IMR-90 (cell line): Measurements from ENCODE around the gene HSD11B1L. TPM values are rescaled to one million over a fixed set of nuclear protein-coding genes. Genes with fewer than 3 reads are reported as not detected.

ENCODE experiments used
- ATAC-seq: fragments of 200-7000 bp; cut with Tn5 transposase; 2 replicates; pipeline ENCODE4 v1.9.1; 2020; ENCODE audit warnings: low read depth, mild to moderate bottlenecking, moderate library complexity
- BruUV-seq: library from RNA; stranded (reverse); fragments of 400-500 nt; replicated peaks from 2 replicates; lab custom pipeline; 2021; lab: Mats Ljungman, UMichigan
- CTCF ChIA-PET: fragments of 300-600 bp; formaldehyde crosslinking; extraction: SDS; loops from one replicate; lab custom pipeline; 2021; ENCODE audit warnings: antibody characterized with exemption; lab: Yijun Ruan, JAX
- POLR2A ChIA-PET: fragments of 300-600 bp; sonication (Branson Sonifier 250); formaldehyde crosslinking; loops from one replicate; lab custom pipeline; 2022; ENCODE audit warnings: antibody characterized with exemption; ENCODE audit not compliant: unreplicated experiment; lab: Charles Lee
- DNase-seq: peaks from one replicate; pipeline ENCODE4 v3.0.0; 2013
- H2AFZ ChIP-seq: replicated peaks from 2 replicates; pipeline ENCODE3; 2013; ENCODE audit warnings: low read length, mild to moderate bottlenecking; ENCODE audit not compliant: poor library complexity
- H2AK5ac ChIP-seq: 2 replicates; pipeline ENCODE4 v1.6.1; 2013; ENCODE audit warnings: low read depth, low read length, inconsistent platforms
- H2AK9ac ChIP-seq: replicated peaks from 2 replicates; pipeline ENCODE3; 2013; ENCODE audit warnings: mild to moderate bottlenecking, low read depth, low read length, moderate library complexity; ENCODE audit not compliant: poor library complexity
- H2BK120ac ChIP-seq: 2 replicates; pipeline ENCODE4 v1.6.1; 2013; ENCODE audit warnings: low read depth, low read length, inconsistent platforms
- H2BK15ac ChIP-seq: 3 replicates; pipeline ENCODE4 v1.6.1; 2013; ENCODE audit warnings: low read depth, low read length, inconsistent platforms
- H2BK20ac ChIP-seq: 2 replicates; pipeline ENCODE4 v1.6.1; 2013; ENCODE audit warnings: low read depth, mild to moderate bottlenecking, inconsistent platforms, low read length, moderate library complexity
- H2BK5ac ChIP-seq: 2 replicates; pipeline ENCODE4 v1.6.1; 2013; ENCODE audit warnings: mild to moderate bottlenecking, low read depth, low read length, inconsistent platforms; ENCODE audit not compliant: poor library complexity, severe bottlenecking
- H3K14ac ChIP-seq: replicated peaks from 2 replicates; pipeline ENCODE4 v1.6.1; 2013; ENCODE audit warnings: low read depth, low read length, inconsistent platforms
- H3K18ac ChIP-seq: 2 replicates; pipeline ENCODE4 v1.6.1; 2013; ENCODE audit warnings: low read depth, low read length, control low read depth
- H3K23ac ChIP-seq: 2 replicates; pipeline ENCODE4 v1.6.1; 2013; ENCODE audit warnings: low read depth, low read length, inconsistent platforms
- H3K27ac ChIP-seq: 2 replicates; pipeline ENCODE4 v1.5.1; 2013; ENCODE audit warnings: mild to moderate bottlenecking, control low read depth, low read length; ENCODE audit not compliant: insufficient read depth
- H3K27me3 ChIP-seq: 2 replicates; pipeline ENCODE4 v1.6.1; 2013; ENCODE audit warnings: low read length; ENCODE audit not compliant: control insufficient read depth, insufficient read depth
- H3K36me3 ChIP-seq: 2 replicates; pipeline ENCODE4 v1.6.1; 2013; ENCODE audit warnings: low read length, mixed read lengths; ENCODE audit not compliant: control insufficient read depth, insufficient read depth
- H3K4ac ChIP-seq: 2 replicates; pipeline ENCODE4 v1.6.1; 2013; ENCODE audit warnings: low read depth, low read length, inconsistent platforms
- H3K4me1 ChIP-seq: 2 replicates; pipeline ENCODE4 v1.6.1; 2013; ENCODE audit warnings: low read length, mixed read lengths; ENCODE audit not compliant: control insufficient read depth, insufficient read depth
- H3K4me2 ChIP-seq: 2 replicates; pipeline ENCODE4 v1.6.1; 2013; ENCODE audit warnings: low read depth, mild to moderate bottlenecking, control low read depth, low read length, moderate library complexity
- H3K4me3 ChIP-seq: 2 replicates; pipeline ENCODE4 v1.5.1; 2013; ENCODE audit warnings: low read depth, mild to moderate bottlenecking, control low read depth, low read length, moderate library complexity; ENCODE audit not compliant: insufficient read depth
- H3K56ac ChIP-seq: 2 replicates; pipeline ENCODE4 v1.6.1; 2013; ENCODE audit warnings: low read length, inconsistent platforms; ENCODE audit not compliant: insufficient read depth; ENCODE audit errors: extremely low read depth
- H3K79me1 ChIP-seq, 2 experiments: 2 replicates each; pipeline ENCODE4 v1.6.1; 2013; ENCODE audit warnings: low read length in 2 of 2, inconsistent platforms in 1 of 2, low read depth in 1 of 2
- H3K9ac ChIP-seq: 2 replicates; pipeline ENCODE4 v1.6.1; 2013; ENCODE audit warnings: low read depth, low read length, control low read depth
- H3K9me1 ChIP-seq: 2 replicates; pipeline ENCODE4 v1.6.1; 2013; ENCODE audit warnings: low read length, inconsistent platforms; ENCODE audit not compliant: insufficient read depth
- H3K9me3 ChIP-seq: 2 replicates; pipeline ENCODE4 v1.6.1; 2013; ENCODE audit warnings: low read length; ENCODE audit not compliant: control insufficient read depth, insufficient read depth
- H4K20me1 ChIP-seq: 2 replicates; pipeline ENCODE4 v1.6.1; 2013; ENCODE audit warnings: low read length, inconsistent platforms; ENCODE audit not compliant: insufficient read depth
- H4K5ac ChIP-seq: 2 replicates; pipeline ENCODE4 v1.6.1; 2013; ENCODE audit warnings: mild to moderate bottlenecking, low read depth, low read length, control low read depth
- H4K8ac ChIP-seq, 2 experiments: 2 replicates each; pipeline ENCODE4 v1.6.1; 2013; ENCODE audit warnings: low read depth in 2 of 2, low read length in 2 of 2, control low read depth in 1 of 2, inconsistent platforms in 1 of 2
- H4K91ac ChIP-seq: 2 replicates; pipeline ENCODE4 v1.6.1; 2013; ENCODE audit warnings: low read depth, low read length, inconsistent platforms; ENCODE audit not compliant: insufficient read depth
- BHLHE40 ChIP-seq: fragments of 150-350 bp; IDR thresholded peaks from 2 replicates; pipeline ENCODE4 v1.6.1; 2016; ENCODE audit warnings: mild to moderate bottlenecking, low read depth, low read length
- CEBPB ChIP-seq: IDR thresholded peaks from 2 replicates; pipeline ENCODE4 v1.6.1; 2012; ENCODE audit warnings: low read depth, low read length, improper control_type of control experiment
- CHD1 ChIP-seq: IDR thresholded peaks from 2 replicates; pipeline ENCODE4 v1.6.1; 2012; ENCODE audit warnings: low read depth, low read length, improper control_type of control experiment
- CTCF ChIP-seq: conservative IDR thresholded peaks from 2 replicates; pipeline ENCODE4 v1.5.1; 2012; ENCODE audit warnings: mild to moderate bottlenecking, low read depth, low read length, improper control_type of control experiment
- FOS ChIP-seq: fragments of 150-350 bp; IDR thresholded peaks from 2 replicates; pipeline ENCODE4 v1.6.1; 2016; ENCODE audit warnings: low read depth, low read length
- MAFK ChIP-seq: IDR thresholded peaks from 2 replicates; pipeline ENCODE4 v1.6.1; 2012; ENCODE audit warnings: low read depth, low read length, improper control_type of control experiment
- MAZ ChIP-seq: IDR thresholded peaks from 2 replicates; pipeline ENCODE4 v1.6.1; 2012; ENCODE audit warnings: low read depth, mild to moderate bottlenecking, low read length, improper control_type of control experiment, moderate library complexity, borderline replicate concordance
- MXI1 ChIP-seq: IDR thresholded peaks from 2 replicates; pipeline ENCODE4 v1.6.1; 2012; ENCODE audit warnings: low read depth, mild to moderate bottlenecking, low read length, moderate library complexity, borderline replicate concordance
- NFE2L2 ChIP-seq: fragments of 150-350 bp; IDR thresholded peaks from 2 replicates; pipeline ENCODE4 v1.6.1; 2016; ENCODE audit warnings: low read depth, mild to moderate bottlenecking, low read length
- POLR2A ChIP-seq: IDR thresholded peaks from 2 replicates; pipeline ENCODE4 v1.6.1; 2012; ENCODE audit warnings: mild to moderate bottlenecking, low read depth, low read length
- RAD21 ChIP-seq: IDR thresholded peaks from 2 replicates; pipeline ENCODE4 v1.6.1; 2012; ENCODE audit warnings: low read length, improper control_type of control experiment
- RCOR1 ChIP-seq: IDR thresholded peaks from 2 replicates; pipeline ENCODE4 v1.6.1; 2012; ENCODE audit warnings: mild to moderate bottlenecking, low read length, improper control_type of control experiment; ENCODE audit not compliant: insufficient replicate concordance
- RFX5 ChIP-seq: IDR thresholded peaks from 2 replicates; pipeline ENCODE4 v1.8.0; 2012; ENCODE audit warnings: low read depth, mild to moderate bottlenecking, low read length, moderate library complexity
- SMC3 ChIP-seq: fragments of 150-350 bp; IDR thresholded peaks from 2 replicates; pipeline ENCODE4 v1.6.1; 2016; ENCODE audit warnings: low read depth, mild to moderate bottlenecking, antibody characterized with exemption, low read length, moderate library complexity
- WGBS, 2 experiments: methylation state at CpG; one replicate each; pipeline versions ENCODE4 v1.1.5 to v1.1.7; 2013; ENCODE audit warnings: missing lambda C conversion rate in 2 of 2; ENCODE audit not compliant: insufficient read length in 1 of 2; ENCODE audit errors: extremely low coverage in 2 of 2; 5-methylcytosine and 5-hydroxymethylcytosine counted together
- dilution Hi-C: fragments of 300-500 bp; cut with HindIII; formaldehyde crosslinking; loops from one replicate; pipeline ENCODE4 v1.14.3; 2018; ENCODE audit warnings: low sequenced_read_pairs; ENCODE audit not compliant: unreplicated experiment
- in situ Hi-C: fragments of 300-500 bp; cut with MboI; formaldehyde crosslinking; loops from 3 replicates; pipeline ENCODE4 v1.14.3; 2019; ENCODE audit warnings: low sequenced_read_pairs, inconsistent platforms, mixed read lengths
- intact Hi-C: fragments of 100-400 bp; cut with micrococcal nuclease; formaldehyde crosslinking; loops from 2 replicates; pipeline ENCODE4 v1.10.0; 2022
- polyA plus RNA-seq, 3 experiments: library from polyadenylated mRNA; depleted of rRNA; stranded (reverse); fragments of >200 nt; gene quantifications; 2 replicates each; pipeline ENCODE4 v1.2.3, GENCODE V29; 2012; ENCODE audit warnings: low replicate concordance in 1 of 3
- total RNA-seq: library from RNA; depleted of rRNA; stranded (reverse); fragments of >200 nt; gene quantifications from 2 replicates; pipeline ENCODE4 v1.2.3, GENCODE V29; 2012
- TF ChIP-seq, protein P1 (sequence below): fragments of 150-350 bp; IDR thresholded peaks from 2 replicates; pipeline ENCODE4 v1.6.1; 2017; ENCODE audit warnings: mild to moderate bottlenecking, antibody characterized with exemption, low read length, low read depth
- TF ChIP-seq, protein P2 (sequence below): fragments of 150-350 bp; IDR thresholded peaks from 2 replicates; pipeline ENCODE4 v1.6.1; 2016; ENCODE audit warnings: low read depth, mild to moderate bottlenecking, low read length, moderate library complexity, borderline replicate concordance

Gene HSD11B1L
- total and polyA plus RNA-seq, 2 of the 4 experiments (the other 2 are of a cell fraction): 2.2 to 7.2 TPM

DNA sequence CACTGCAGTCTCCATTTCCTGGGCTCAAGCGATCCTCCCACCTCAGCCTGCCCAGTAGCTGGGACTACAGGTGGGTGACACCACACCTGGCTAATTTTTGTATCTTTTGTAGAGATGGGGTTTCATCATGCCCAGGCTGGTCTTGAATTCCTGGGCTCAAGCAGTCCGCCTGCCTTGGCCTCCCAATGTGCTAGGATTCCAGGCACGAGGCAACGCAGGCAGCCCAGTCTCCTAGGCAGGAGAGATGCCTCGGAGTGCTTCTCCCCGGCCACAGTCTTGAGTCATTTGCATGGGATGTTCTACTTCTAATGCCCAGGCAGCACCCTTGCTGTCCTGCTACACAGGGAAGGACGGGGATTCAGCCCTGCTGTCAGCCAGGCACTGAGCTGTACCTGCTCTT, 9.2 kb upstream of the HSD11B1L start:
- 85% methylated on average over 5 of the region's 7 CpGs; no CpG with 5 or more reads in 1 of the 2 experiments for WGBS, 2 experiments
- H2BK120ac ChIP-seq: no peak overlapping the region
- DNase-seq (no peak), ATAC-seq (no peak)
- no peak overlapping the region for H4K8ac ChIP-seq
- CTCF ChIA-PET: no interaction called here
- intact Hi-C loops: no loop called here
- H3K4ac ChIP-seq: no peak overlapping the region
- peaks cover 3 to 22% of the 10 kb centered on the region in 2 experiments; a peak in 2 of 4 replicates for H3K79me1 ChIP-seq
- TF ChIP-seq MAZ (no peak), RCOR1 (no peak), NFE2L2 (no peak), SMC3 (no peak), POLR2A (no peak), MXI1 (no peak), RFX5 (no peak), BHLHE40 (no peak), CTCF (no peak), RAD21 (no peak), MAFK (no peak), FOS (no peak), CEBPB (no peak), CHD1 (no peak)
- TF ChIP-seq, protein P1, sequence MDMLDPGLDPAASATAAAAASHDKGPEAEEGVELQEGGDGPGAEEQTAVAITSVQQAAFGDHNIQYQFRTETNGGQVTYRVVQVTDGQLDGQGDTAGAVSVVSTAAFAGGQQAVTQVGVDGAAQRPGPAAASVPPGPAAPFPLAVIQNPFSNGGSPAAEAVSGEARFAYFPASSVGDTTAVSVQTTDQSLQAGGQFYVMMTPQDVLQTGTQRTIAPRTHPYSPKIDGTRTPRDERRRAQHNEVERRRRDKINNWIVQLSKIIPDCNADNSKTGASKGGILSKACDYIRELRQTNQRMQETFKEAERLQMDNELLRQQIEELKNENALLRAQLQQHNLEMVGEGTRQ: no peak
- TF ChIP-seq, protein P2, sequence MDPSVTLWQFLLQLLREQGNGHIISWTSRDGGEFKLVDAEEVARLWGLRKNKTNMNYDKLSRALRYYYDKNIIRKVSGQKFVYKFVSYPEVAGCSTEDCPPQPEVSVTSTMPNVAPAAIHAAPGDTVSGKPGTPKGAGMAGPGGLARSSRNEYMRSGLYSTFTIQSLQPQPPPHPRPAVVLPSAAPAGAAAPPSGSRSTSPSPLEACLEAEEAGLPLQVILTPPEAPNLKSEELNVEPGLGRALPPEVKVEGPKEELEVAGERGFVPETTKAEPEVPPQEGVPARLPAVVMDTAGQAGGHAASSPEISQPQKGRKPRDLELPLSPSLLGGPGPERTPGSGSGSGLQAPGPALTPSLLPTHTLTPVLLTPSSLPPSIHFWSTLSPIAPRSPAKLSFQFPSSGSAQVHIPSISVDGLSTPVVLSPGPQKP: no peak
- no peak overlapping the region for H2BK15ac ChIP-seq
- H2AK9ac ChIP-seq: no peak overlapping the region
- no peak overlapping the region for H3K4me2 ChIP-seq
- H3K4me1 ChIP-seq: no peaks in the 10 kb centered on the region
- H3K9me3 ChIP-seq: no peaks in the 10 kb centered on the region
- H2AK5ac ChIP-seq: no peak overlapping the region
- no peak overlapping the region for H3K14ac ChIP-seq
- peaks cover 14% of the 10 kb centered on the region; the same call in 1 of the 2 replicates for H4K20me1 ChIP-seq
- H2BK5ac ChIP-seq: no peak overlapping the region
- H3K36me3 ChIP-seq: peaks cover 35% of the 10 kb centered on the region
- H3K56ac ChIP-seq: no peak overlapping the region
- no peak overlapping the region for H4K5ac ChIP-seq
- dilution Hi-C loops: no loop called here
- no peak overlapping the region for H3K9ac ChIP-seq
- no TSS peak for BruUV-seq
- H3K4me3 ChIP-seq: no peak overlapping the region
- POLR2A ChIA-PET: no interaction called here
- no peak overlapping the region for H2BK20ac ChIP-seq
- H3K27me3 ChIP-seq: no peaks in the 10 kb centered on the region
- no peak overlapping the region for H4K91ac ChIP-seq
- no peak overlapping the region for H3K27ac ChIP-seq
- H3K18ac ChIP-seq: no peak overlapping the region
- no peak overlapping the region for H2AFZ ChIP-seq
- in situ Hi-C loops: no loop called here
- H3K9me1 ChIP-seq: peaks cover 10% of the 10 kb centered on the region; the same call in 1 of the 2 replicates
- no peak overlapping the region for H3K23ac ChIP-seq
